Measurements from ENCODE around the gene LDHA.
"Not testable (repeated sequence)": the region's sequence is repeated elsewhere in the genome, so short reads cannot be mapped to it uniquely, and the experiment has no call there.

LDHA gene

GRCh38 chr11:18394928-18395734 is 768 bp downstream of the LDHA start:
- peak; percentile 59 for DNase-seq

DNA sequence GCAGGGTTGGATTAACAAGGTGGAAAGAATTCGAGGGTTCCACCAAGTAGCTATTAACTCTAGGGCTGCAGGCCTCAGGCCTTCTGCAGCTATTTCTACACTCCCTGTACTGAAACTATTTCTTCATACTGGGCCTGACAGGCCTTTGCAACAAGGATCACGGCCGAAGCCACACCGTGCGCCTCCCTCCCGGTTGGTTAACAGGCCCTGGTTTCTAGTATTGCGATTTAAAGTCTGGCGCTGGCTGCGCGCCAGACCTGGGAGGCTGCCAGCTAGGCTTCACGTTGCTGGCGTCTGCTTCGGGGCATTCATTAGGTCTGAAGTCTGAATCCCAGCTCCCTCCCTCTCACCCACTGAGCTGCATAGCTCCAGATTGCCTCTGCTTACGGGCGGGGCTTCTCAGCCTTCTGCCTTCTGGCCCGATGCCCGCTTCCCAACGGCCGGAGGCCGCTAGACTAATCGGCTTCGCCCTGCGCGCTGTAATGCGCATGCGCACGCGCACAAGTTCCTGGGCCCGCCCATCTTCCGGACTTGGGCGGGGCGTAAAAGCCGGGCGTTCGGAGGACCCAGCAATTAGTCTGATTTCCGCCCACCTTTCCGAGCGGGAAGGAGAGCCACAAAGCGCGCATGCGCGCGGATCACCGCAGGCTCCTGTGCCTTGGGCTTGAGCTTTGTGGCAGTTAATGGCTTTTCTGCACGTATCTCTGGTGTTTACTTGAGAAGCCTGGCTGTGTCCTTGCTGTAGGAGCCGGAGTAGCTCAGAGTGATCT is 1.6 kb downstream of the LDHA start:
- peak; percentile 99 for DNase-seq

GRCh38 chr11:18397921-18398320 is 3.6 kb downstream of the LDHA start:
- no peak for DNase-seq

GRCh38 chr11:18401077-18401476 is 6.7 kb downstream of the LDHA start:
- DNase-seq = not testable (repeated sequence)

DNA sequence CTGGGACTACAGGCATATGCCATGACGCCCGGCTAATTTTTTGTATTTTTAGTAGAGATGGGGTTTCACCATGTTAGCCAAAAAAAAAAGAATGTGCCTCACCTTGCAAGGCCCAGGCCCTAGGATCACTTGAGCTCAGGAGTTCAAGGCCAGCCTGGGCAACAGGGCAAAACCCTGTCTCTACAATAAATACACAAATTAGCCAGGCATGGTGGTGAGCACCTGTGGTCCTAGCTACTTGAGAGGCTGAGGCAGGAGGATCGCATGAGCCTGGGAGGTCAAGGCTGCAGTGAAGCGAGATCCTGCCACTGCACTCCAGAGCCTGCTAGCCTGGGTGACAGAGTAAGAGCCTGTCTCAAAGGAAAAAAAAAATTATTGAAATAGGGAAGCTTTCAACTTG is 9.7 kb downstream of the LDHA start:
- no peak for DNase-seq

GRCh38 chr11:18407400-18407799 is 13.0 kb downstream of the LDHA start:
- DNase-seq = not testable (repeated sequence)

DNA sequence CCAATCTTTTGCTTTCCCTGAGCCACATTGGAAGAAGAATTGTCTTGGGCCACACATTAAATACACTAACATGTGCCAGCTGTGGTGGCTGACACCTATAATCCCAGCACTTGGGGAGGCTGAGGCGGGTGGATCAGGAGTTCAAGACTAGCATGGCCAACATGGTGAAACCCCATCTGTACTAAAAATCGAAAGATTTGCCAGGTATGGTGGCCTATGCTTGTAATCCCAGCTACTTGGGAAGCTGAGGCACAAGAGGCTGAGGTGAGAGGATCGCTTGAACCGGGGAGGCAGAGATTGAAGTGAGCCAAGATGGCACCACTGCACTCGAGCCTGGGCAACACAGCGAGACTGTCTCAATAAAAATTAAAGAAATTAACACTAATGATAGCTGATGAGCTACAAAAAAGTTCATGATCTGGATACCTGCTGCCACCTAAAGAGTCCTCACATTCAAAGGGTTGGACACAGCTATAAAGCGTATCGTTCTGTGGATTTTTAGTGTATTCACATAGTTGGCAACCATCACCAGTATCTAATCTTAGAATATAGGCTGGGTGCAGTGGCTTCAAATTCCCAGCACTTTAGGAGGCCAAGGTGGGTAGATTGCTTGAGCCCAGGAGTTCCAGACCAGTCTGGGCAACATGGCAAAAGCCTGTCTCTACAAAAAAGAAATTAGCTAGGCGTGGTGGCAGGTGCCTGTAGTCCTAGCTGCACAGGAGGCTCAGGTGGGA is 14.4 kb downstream of the LDHA start:
- no peak for DNase-seq

GRCh38 chr11:18416459-18416858 is 22.1 kb downstream of the LDHA start:
- DNase-seq = no peak

DNA sequence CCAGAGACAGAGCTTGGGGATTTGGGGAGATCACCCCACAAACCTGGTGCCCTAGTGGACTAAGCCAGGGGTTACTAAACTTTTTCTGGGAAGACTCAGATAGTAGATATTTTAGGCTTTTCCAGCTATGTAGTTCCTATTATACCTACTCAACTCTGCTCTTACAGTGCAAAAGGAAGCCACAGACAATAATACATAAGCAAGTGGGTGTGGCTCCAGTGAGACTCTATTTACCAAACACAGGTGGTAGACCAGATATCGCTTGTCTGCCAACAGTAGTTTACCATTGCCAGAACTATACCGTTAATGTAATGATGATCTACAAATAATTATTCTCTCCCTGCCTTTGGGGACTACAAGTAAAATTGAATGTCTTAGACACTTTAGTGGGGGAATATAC is 24.7 kb downstream of the LDHA start:
- no peak for DNase-seq

DNA sequence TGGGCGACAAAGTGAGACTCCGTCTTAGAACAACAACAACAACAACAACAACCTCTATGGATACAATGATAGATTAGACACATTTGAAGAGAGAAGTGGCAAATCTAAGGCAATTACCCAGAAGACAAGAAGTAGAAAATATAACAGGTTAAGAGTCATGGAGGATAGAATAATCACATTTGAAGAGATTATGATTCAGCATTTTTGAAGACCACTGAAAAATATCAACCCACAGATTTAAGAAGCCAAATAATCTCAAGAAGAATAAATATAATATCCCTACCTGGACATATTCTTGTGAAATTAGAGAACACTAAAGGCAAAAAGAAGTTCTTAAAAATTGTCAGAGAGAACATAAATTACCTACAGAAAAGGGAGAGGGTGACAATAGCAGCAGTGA is 25.7 kb downstream of the LDHA start:
- no peak for DNase-seq

DNA sequence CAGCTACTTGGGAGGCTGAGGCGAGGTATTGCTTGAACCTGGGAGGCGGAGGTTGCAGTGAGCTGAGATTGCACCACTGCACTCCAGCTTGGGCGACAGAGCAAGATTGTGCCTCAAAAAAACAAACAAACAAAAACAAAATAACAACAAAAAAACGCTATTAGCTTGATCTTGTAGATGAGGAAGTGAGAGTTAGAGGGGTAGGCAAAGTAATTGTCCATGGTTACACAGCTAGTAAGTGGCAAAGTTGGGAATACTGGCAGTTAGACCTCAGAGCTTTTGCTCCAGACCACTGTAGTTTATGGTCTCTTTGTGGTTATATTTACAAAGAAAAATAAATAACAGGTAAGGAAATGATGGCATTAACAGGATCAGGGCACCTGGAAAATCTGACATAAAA is 32.9 kb downstream of the LDHA start:
- no peak for DNase-seq

GRCh38 chr11:18429332-18429731 is 35.0 kb downstream of the LDHA start:
- DNase-seq = no peak

DNA sequence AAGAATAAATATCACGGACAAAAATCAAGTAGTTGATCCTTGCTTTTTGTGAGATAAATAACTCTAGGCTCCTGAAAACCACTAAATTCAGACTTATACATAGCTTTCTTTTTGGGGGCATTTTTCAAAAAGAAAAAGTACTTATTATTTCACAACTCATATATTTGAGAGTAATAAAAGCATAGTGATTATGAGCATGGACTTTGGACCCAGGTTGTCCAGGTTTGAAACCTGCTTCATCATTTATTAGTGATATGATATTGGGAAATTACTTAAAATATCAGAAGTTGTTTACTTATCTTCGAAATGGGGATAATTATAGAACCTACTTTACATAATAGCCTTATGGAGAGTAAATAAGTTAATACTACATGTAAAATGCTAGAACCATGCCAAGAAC is 44.3 kb downstream of the LDHA start:
- no peak for DNase-seq

DNA sequence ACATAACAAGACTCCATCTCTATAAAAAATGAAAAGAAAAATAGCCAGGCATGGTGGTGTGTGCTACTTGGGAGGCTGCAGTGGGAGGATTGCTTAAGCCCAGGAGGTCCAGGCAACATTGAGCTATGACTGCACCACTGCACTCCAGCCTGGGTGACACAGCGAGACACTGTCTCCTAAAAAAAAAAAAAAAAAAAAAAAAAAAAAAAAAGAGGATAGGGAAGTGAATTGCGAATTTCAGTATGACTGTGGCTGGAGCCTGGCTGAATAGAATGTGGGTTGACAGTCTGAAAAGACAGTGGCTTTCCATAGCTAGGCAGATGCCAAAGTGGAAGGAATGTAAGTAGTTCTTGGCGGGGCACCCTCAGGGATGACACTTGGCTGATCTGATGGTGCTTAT is 54.9 kb downstream of the LDHA start:
- no peak for DNase-seq

GRCh38 chr11:18452927-18453326 is 58.6 kb downstream of the LDHA start:
- no peak for DNase-seq

DNA sequence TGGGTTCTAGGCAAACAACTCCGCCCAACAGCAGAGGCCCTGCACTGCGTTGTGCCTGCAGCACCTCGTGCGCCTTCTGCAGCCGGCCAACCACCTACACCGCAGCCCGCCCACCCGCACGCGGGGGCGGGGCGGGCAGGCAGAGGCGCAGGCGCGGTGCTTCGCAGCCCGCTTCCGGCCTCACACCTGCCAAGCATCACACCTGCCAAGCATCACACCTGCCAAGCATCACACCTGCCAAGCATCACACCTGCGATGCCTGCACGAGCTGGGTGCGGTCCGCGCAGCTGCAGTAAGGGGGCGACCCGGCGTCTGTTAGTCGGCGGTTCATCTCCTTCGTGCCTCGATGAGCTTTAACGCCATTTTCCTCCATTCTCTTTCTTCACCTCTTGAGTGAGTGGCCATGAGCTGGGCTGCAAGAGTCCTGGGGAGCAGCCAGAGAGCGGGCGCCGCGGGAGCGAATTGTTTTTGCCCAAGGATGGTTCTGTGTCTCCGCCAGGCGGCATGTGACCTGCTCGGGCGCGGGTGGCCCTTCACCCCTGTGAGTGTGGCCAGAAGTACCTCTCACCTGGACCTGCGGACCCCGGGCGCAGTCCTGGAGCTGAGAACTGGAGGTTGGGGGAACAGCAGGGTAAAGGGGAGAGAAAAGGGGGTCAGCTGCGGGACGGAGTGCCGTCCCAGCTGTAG is 61.5 kb downstream of the LDHA start, which contains the start of gene LDHAL6A:
Gene LDHAL6A (plus strand): TSS at position 171 of the 687 bp plus-strand sequence. CDS start 825 bp downstream, outside the sequence.
- no peak for DNase-seq

GRCh38 chr11:18457450-18457849 is 63.1 kb downstream of the LDHA start:
- DNase-seq = peak; percentile 75
